Activated T-cell treated with anti-CD3 and anti-CD28 coated beads, Interleukin-2, amount 50 U/mL, for 24 hours (primary cell): ENCODE results near the gene RUNX3.

Experiments
- DNase-seq: peaks from one replicate; pipeline ENCODE4 v3.0.0-alpha.2; 2020
- H3K27ac Mint-ChIP-seq: 2 replicates; pipeline ENCODE4 v1.8.0; 2020; ENCODE audit warnings: mild to moderate bottlenecking, mixed read lengths
- H3K27me3 Mint-ChIP-seq: 2 replicates; pipeline ENCODE4 v1.8.0; 2020; ENCODE audit warnings: mixed read lengths
- H3K36me3 Mint-ChIP-seq: 2 replicates; pipeline ENCODE4 v1.8.0; 2020; ENCODE audit warnings: low read depth, mixed read lengths
- H3K4me1 Mint-ChIP-seq: 2 replicates; pipeline ENCODE4 v1.8.0; 2020; ENCODE audit warnings: low read depth, mixed read lengths
- H3K4me3 Mint-ChIP-seq: 2 replicates; pipeline ENCODE4 v1.8.0; 2020; ENCODE audit warnings: mild to moderate bottlenecking, moderate library complexity, mixed read lengths
- H3K9me3 Mint-ChIP-seq: 2 replicates; pipeline ENCODE4 v1.8.0; 2020; ENCODE audit warnings: mixed read lengths

RUNX3 gene

GRCh38 chr1:24957808-24958752 lies 28.0 kb upstream of the RUNX3 start:
- peaks cover 99% of the 10 kb centered on the region for H3K36me3 Mint-ChIP-seq
- H3K9me3 Mint-ChIP-seq: no peaks in the 10 kb centered on the region
- peak overlapping the region; percentile 97 for H3K27ac Mint-ChIP-seq
- H3K4me1 Mint-ChIP-seq: peaks cover 95% of the 10 kb centered on the region
- peak overlapping the region; percentile 97 for H3K4me3 Mint-ChIP-seq
- no peaks in the 10 kb centered on the region for H3K27me3 Mint-ChIP-seq
- no peak for DNase-seq

- peaks cover 98% of the 10 kb centered on the region for H3K36me3 Mint-ChIP-seq
- H3K4me3 Mint-ChIP-seq: peak overlapping the region; percentile 97
- H3K27me3 Mint-ChIP-seq: no peaks in the 10 kb centered on the region
- DNase-seq: no peak
- H3K27ac Mint-ChIP-seq: peak overlapping the region; percentile 97
- H3K9me3 Mint-ChIP-seq: no peaks in the 10 kb centered on the region
- peaks cover 98% of the 10 kb centered on the region for H3K4me1 Mint-ChIP-seq
These were observed 27.1 kb upstream of the RUNX3 start for GRCh38 chr1:24957016-24957807.

GRCh38 chr1:24955779-24956365 lies 25.8 kb upstream of the RUNX3 start:
- Mint-ChIP-seq H3K27ac (peak overlapping the region; percentile 97), H3K9me3 (no peaks in the 10 kb centered on the region), H3K36me3 (peaks cover 98% of the 10 kb centered on the region), H3K4me3 (peak overlapping the region; percentile 97), H3K4me1 (peaks cover 97% of the 10 kb centered on the region), H3K27me3 (no peaks in the 10 kb centered on the region)
- no peak for DNase-seq

- Mint-ChIP-seq H3K9me3 (no peaks in the 10 kb centered on the region), H3K4me3 (peak overlapping the region; percentile 97), H3K27ac (peak overlapping the region; percentile 97), H3K4me1 (peaks cover 97% of the 10 kb centered on the region), H3K27me3 (no peaks in the 10 kb centered on the region), H3K36me3 (peaks cover 98% of the 10 kb centered on the region)
- peak; percentile 69 for DNase-seq
These were observed 25.1 kb upstream of the RUNX3 start for GRCh38 chr1:24955161-24955560.

- Mint-ChIP-seq H3K9me3 (no peaks in the 10 kb centered on the region), H3K36me3 (peaks cover 98% of the 10 kb centered on the region), H3K27ac (peak overlapping the region; percentile 97), H3K4me1 (peaks cover 96% of the 10 kb centered on the region), H3K27me3 (no peaks in the 10 kb centered on the region), H3K4me3 (peak overlapping the region; percentile 97)
- DNase-seq: no peak
These were observed 24.6 kb upstream of the RUNX3 start for GRCh38 chr1:24954631-24955030.

GRCh38 chr1:24954022-24954421 lies 23.9 kb upstream of the RUNX3 start:
- peak overlapping the region; percentile 97 for H3K27ac Mint-ChIP-seq
- H3K4me3 Mint-ChIP-seq: peak overlapping the region; percentile 97
- H3K27me3 Mint-ChIP-seq: no peaks in the 10 kb centered on the region
- peaks cover 98% of the 10 kb centered on the region for H3K36me3 Mint-ChIP-seq
- no peak for DNase-seq
- H3K9me3 Mint-ChIP-seq: no peaks in the 10 kb centered on the region
- H3K4me1 Mint-ChIP-seq: peaks cover 97% of the 10 kb centered on the region

GRCh38 chr1:24952413-24952841 lies 22.4 kb upstream of the RUNX3 start:
- no peak for DNase-seq
- Mint-ChIP-seq H3K36me3 (peaks cover 98% of the 10 kb centered on the region), H3K9me3 (no peaks in the 10 kb centered on the region), H3K27ac (peak overlapping the region; percentile 87), H3K4me3 (peak overlapping the region; percentile 55), H3K4me1 (peaks cover 97% of the 10 kb centered on the region), H3K27me3 (no peaks in the 10 kb centered on the region)

DNA sequence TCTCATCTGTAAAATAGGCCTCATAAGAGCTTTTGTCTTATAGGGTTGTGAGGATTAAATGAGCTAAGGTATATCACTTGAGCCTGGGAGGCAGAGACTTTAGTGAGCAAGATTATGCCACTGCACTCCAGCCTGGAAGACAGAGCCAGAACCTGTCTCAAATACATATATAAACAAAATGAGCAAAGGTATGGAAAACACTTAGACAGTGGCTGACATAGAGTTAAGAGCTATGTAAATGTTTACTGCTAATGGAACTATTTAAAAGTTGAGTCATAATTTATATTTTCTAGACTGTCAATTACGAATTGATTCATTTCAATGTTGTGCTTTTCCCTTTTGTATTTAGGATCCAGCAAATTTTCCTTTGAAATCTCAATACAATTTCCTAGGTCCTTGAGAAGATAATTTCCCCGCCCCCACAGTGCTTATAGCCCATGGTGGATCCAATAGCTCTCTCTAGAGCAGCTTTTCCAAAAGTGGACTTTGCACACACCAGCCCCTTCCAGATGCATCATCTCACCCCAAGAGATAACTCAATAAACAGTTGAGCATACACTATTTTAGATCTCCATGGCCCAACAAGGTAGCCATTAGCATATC lies 21.8 kb upstream of the RUNX3 start:
- no peaks in the 10 kb centered on the region for H3K9me3 Mint-ChIP-seq
- H3K27ac Mint-ChIP-seq: peak overlapping the region; percentile 87
- DNase-seq: no peak
- peaks cover 98% of the 10 kb centered on the region for H3K36me3 Mint-ChIP-seq
- H3K4me3 Mint-ChIP-seq: peak overlapping the region; percentile 55
- peaks cover 97% of the 10 kb centered on the region for H3K4me1 Mint-ChIP-seq
- no peaks in the 10 kb centered on the region for H3K27me3 Mint-ChIP-seq

- Mint-ChIP-seq H3K4me3 (no peak overlapping the region), H3K27ac (peak overlapping the region; percentile 87), H3K27me3 (no peaks in the 10 kb centered on the region), H3K9me3 (no peaks in the 10 kb centered on the region), H3K36me3 (peaks cover 98% of the 10 kb centered on the region), H3K4me1 (peaks cover 97% of the 10 kb centered on the region)
- DNase-seq: no peak
These were observed 21.3 kb upstream of the RUNX3 start for GRCh38 chr1:24951337-24951736.

DNA sequence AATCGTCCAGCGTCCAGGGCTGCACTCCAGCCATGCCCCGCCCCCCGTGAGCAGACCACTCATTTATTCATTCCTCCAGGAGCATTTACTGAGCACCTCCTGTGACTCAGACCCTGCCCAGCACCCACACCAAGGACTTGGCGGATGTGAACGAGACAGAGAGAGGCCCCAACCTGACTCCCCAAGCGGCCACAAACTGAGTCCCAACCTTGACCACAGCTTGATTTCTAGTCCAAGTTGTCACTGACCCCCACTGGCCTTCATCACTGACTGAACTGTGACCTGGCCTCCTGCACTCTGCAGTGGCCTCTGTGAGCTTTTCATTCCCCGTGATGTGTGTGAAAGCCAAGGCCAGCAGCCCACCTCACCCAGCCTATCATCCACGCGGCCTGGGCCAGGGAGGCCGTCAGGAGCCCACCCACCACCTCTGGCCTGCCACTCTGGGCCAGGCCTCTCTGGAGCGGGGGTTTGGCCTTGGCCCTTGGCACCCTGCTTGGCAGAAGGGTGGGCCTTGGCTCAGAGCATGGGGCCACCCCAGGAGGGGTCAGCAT lies 19.3 kb upstream of the RUNX3 start:
- Mint-ChIP-seq H3K36me3 (peaks cover 96% of the 10 kb centered on the region), H3K27me3 (no peaks in the 10 kb centered on the region), H3K9me3 (no peaks in the 10 kb centered on the region), H3K27ac (peak overlapping the region; percentile 74), H3K4me3 (peak overlapping the region; percentile 18), H3K4me1 (peaks cover 89% of the 10 kb centered on the region)
- no peak for DNase-seq

GRCh38 chr1:24948079-24948827 lies 18.2 kb upstream of the RUNX3 start:
- Mint-ChIP-seq H3K36me3 (peaks cover 96% of the 10 kb centered on the region), H3K4me1 (peaks cover 83% of the 10 kb centered on the region), H3K4me3 (no peak overlapping the region)

DNA sequence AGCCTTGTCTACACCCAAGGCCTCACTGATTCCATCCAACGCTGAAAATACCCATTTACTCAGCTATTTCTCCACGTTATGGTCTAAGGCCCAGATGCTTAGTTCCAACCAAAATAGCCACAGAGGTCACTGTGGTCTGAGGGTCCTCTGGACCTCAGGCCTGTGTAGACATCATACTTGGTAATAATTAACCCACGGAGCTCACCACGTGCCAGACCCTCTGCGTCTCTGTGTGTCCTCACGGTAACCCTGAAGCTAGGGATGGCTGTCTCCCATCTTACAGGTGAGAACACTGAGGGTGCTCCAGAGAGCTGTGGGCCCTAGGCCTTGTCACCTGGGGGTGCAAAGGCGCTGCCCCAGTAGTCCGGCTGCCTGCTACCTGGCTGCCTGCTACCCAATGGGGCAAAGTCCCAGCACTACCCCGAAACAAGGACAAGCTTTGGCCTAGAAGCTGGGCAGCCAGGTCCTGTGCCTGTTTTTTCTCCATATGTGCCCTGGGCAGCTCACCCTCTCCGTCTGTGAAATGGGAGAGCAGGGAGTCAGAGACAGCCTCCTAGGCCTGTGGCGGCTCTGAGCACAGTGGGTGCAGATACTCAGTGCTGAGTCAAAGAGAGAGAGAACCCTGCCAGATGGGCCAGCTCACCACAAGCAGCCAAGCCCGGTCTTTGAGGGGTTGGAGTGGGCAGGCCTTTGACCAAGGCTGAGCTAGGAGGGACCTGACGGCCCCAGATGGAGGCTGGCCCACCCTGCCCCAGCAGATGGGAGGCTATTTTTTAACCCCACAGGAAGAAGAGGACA lies 17.0 kb upstream of the RUNX3 start:
- no peak overlapping the region for H3K4me3 Mint-ChIP-seq
- no peak for DNase-seq
- no peaks in the 10 kb centered on the region for H3K27me3 Mint-ChIP-seq
- H3K9me3 Mint-ChIP-seq: no peaks in the 10 kb centered on the region
- peak overlapping the region; percentile 88 for H3K27ac Mint-ChIP-seq
- H3K36me3 Mint-ChIP-seq: peaks cover 95% of the 10 kb centered on the region
- peaks cover 77% of the 10 kb centered on the region for H3K4me1 Mint-ChIP-seq

More at GRCh38 chr1:24948079-24948827, 18.2 kb upstream of the RUNX3 start:
- Mint-ChIP-seq H3K27ac (peak overlapping the region; percentile 88), H3K9me3 (no peaks in the 10 kb centered on the region), H3K27me3 (no peaks in the 10 kb centered on the region)
- DNase-seq: no peak
